Measurements from ENCODE around the gene ARMC7. TPM values are rescaled to one million over a fixed set of nuclear protein-coding genes. Genes with fewer than 3 reads are reported as not detected.
"Not testable (repeated sequence)": the region's sequence is repeated elsewhere in the genome, so short reads cannot be mapped to it uniquely, and the experiment has no call there.

ARMC7 gene
- total RNA-seq, 1 donor from 2014 or later = 10.1 TPM

GRCh38 chr17:75113798-75114551 lies 4.2 kb downstream of the ARMC7 start:
- intact Hi-C loops (cut with micrococcal nuclease) = loop anchor here (1.0 to 10.0 kb wide), 6 partner anchors 39 to 298 kb away; partner anchors contain the start of genes CDR2L and MIF4GD

GRCh38 chr17:75114552-75115314 lies 5.0 kb downstream of the ARMC7 start:
- Mint-ChIP-seq H3K27ac (peak overlapping the region; percentile 79), H3K27me3 (ENCODE audit: low read depth) (no peaks in the 10 kb centered on the region), H3K4me1 (ENCODE audit: low read depth) (peaks cover 25% of the 10 kb centered on the region), H3K9me3 (no peaks in the 10 kb centered on the region), H3K36me3 (ENCODE audit: low read depth) (peaks cover 32% of the 10 kb centered on the region), H3K4me3 (ENCODE audit: low read depth) (peak overlapping the region; percentile 80)
- intact Hi-C loops (cut with micrococcal nuclease) = loop anchor here (1.0 to 10.0 kb wide), 6 partner anchors 38 to 298 kb away; partner anchors contain the start of genes CDR2L and MIF4GD
- DNase-seq (ENCODE audit: low spot score) = no peak

More at GRCh38 chr17:75113798-75114551, 4.2 kb downstream of the ARMC7 start:
- H3K27me3 Mint-ChIP-seq (ENCODE audit: low read depth) = no peaks in the 10 kb centered on the region
- peak; percentile 83 for DNase-seq (ENCODE audit: low spot score)
- no peaks in the 10 kb centered on the region for H3K9me3 Mint-ChIP-seq
- H3K27ac Mint-ChIP-seq = peak overlapping the region; percentile 79
- H3K4me3 Mint-ChIP-seq (ENCODE audit: low read depth) = peak overlapping the region; percentile 80
- peaks cover 30% of the 10 kb centered on the region for H3K36me3 Mint-ChIP-seq (ENCODE audit: low read depth)
- H3K4me1 Mint-ChIP-seq (ENCODE audit: low read depth) = peaks cover 26% of the 10 kb centered on the region

GRCh38 chr17:75115555-75115954 lies 5.8 kb downstream of the ARMC7 start:
- H3K9me3 Mint-ChIP-seq = no peaks in the 10 kb centered on the region
- DNase-seq (ENCODE audit: low spot score) = no peak
- H3K27me3 Mint-ChIP-seq (ENCODE audit: low read depth) = no peaks in the 10 kb centered on the region
- H3K27ac Mint-ChIP-seq = no peak overlapping the region
- H3K4me3 Mint-ChIP-seq (ENCODE audit: low read depth) = no peak overlapping the region
- peaks cover 36% of the 10 kb centered on the region for H3K36me3 Mint-ChIP-seq (ENCODE audit: low read depth)
- intact Hi-C loops (cut with micrococcal nuclease) = loop anchor here (2.0 to 10.0 kb wide), 2 partner anchors 37 to 131 kb away; partner anchors contain the start of gene CDR2L
- H3K4me1 Mint-ChIP-seq (ENCODE audit: low read depth) = peaks cover 22% of the 10 kb centered on the region

- no peaks in the 10 kb centered on the region for H3K9me3 Mint-ChIP-seq
- DNase-seq (ENCODE audit: low spot score) = no peak
- no peaks in the 10 kb centered on the region for H3K27me3 Mint-ChIP-seq (ENCODE audit: low read depth)
- H3K27ac Mint-ChIP-seq = no peak overlapping the region
- peaks cover 36% of the 10 kb centered on the region for H3K36me3 Mint-ChIP-seq (ENCODE audit: low read depth)
- intact Hi-C loops (cut with micrococcal nuclease) = loop anchor here (10.0 kb wide), 1 partner anchor 132 kb away; the partner anchor contains the start of gene CDR2L
- H3K4me3 Mint-ChIP-seq (ENCODE audit: low read depth) = no peak overlapping the region
- H3K4me1 Mint-ChIP-seq (ENCODE audit: low read depth) = peaks cover 19% of the 10 kb centered on the region
Measured at GRCh38 chr17:75116737-75117136, 7.0 kb downstream of the ARMC7 start.

- Mint-ChIP-seq H3K27me3 (ENCODE audit: low read depth) (no peaks in the 10 kb centered on the region), H3K36me3 (ENCODE audit: low read depth) (peaks cover 31% of the 10 kb centered on the region), H3K4me3 (ENCODE audit: low read depth) (no peak overlapping the region), H3K9me3 (no peaks in the 10 kb centered on the region), H3K27ac (no peak overlapping the region), H3K4me1 (ENCODE audit: low read depth) (peaks cover 14% of the 10 kb centered on the region)
- intact Hi-C loops (cut with micrococcal nuclease) = loop anchor here (10.0 kb wide), 1 partner anchor 134 kb away; the partner anchor contains the start of gene CDR2L
- DNase-seq (ENCODE audit: low spot score) = no peak
Measured at GRCh38 chr17:75118307-75118706, 8.5 kb downstream of the ARMC7 start.

GRCh38 chr17:75124041-75124818 lies 14.5 kb downstream of the ARMC7 start:
- no peak overlapping the region for H3K4me3 Mint-ChIP-seq (ENCODE audit: low read depth)
- peak overlapping the region; percentile 83 for H3K27ac Mint-ChIP-seq
- H3K9me3 Mint-ChIP-seq = no peaks in the 10 kb centered on the region
- H3K36me3 Mint-ChIP-seq (ENCODE audit: low read depth) = peaks cover 24% of the 10 kb centered on the region
- intact Hi-C loops (cut with micrococcal nuclease) = no loop called here
- DNase-seq (ENCODE audit: low spot score) = peak; percentile 34
- no peaks in the 10 kb centered on the region for H3K27me3 Mint-ChIP-seq (ENCODE audit: low read depth)
- peaks cover 24% of the 10 kb centered on the region for H3K4me1 Mint-ChIP-seq (ENCODE audit: low read depth)

GRCh38 chr17:75124819-75125162 lies 15.0 kb downstream of the ARMC7 start:
- peaks cover 30% of the 10 kb centered on the region for H3K36me3 Mint-ChIP-seq (ENCODE audit: low read depth)
- peak overlapping the region; percentile 83 for H3K27ac Mint-ChIP-seq
- H3K9me3 Mint-ChIP-seq = no peaks in the 10 kb centered on the region
- intact Hi-C loops (cut with micrococcal nuclease) = no loop called here
- H3K4me1 Mint-ChIP-seq (ENCODE audit: low read depth) = peaks cover 26% of the 10 kb centered on the region
- no peaks in the 10 kb centered on the region for H3K27me3 Mint-ChIP-seq (ENCODE audit: low read depth)
- H3K4me3 Mint-ChIP-seq (ENCODE audit: low read depth) = no peak overlapping the region
- DNase-seq (ENCODE audit: low spot score) = no peak

- intact Hi-C loops (cut with micrococcal nuclease) = no loop called here
- no peaks in the 10 kb centered on the region for H3K9me3 Mint-ChIP-seq
- no peak overlapping the region for H3K4me3 Mint-ChIP-seq (ENCODE audit: low read depth)
- peaks cover 30% of the 10 kb centered on the region for H3K4me1 Mint-ChIP-seq (ENCODE audit: low read depth)
- H3K36me3 Mint-ChIP-seq (ENCODE audit: low read depth) = peaks cover 26% of the 10 kb centered on the region
- DNase-seq (ENCODE audit: low spot score) = no peak
- H3K27me3 Mint-ChIP-seq (ENCODE audit: low read depth) = no peaks in the 10 kb centered on the region
- peak overlapping the region; percentile 29 for H3K27ac Mint-ChIP-seq
Measured at GRCh38 chr17:75125984-75126383, 16.2 kb downstream of the ARMC7 start.

- no peak for DNase-seq (ENCODE audit: low spot score)
- no peak overlapping the region for H3K4me3 Mint-ChIP-seq (ENCODE audit: low read depth)
- intact Hi-C loops (cut with micrococcal nuclease) = no loop called here
- H3K9me3 Mint-ChIP-seq = no peaks in the 10 kb centered on the region
- no peak overlapping the region for H3K27ac Mint-ChIP-seq
- H3K36me3 Mint-ChIP-seq (ENCODE audit: low read depth) = peaks cover 26% of the 10 kb centered on the region
- peaks cover 30% of the 10 kb centered on the region for H3K4me1 Mint-ChIP-seq (ENCODE audit: low read depth)
- no peaks in the 10 kb centered on the region for H3K27me3 Mint-ChIP-seq (ENCODE audit: low read depth)
Measured at GRCh38 chr17:75126954-75127353, 17.2 kb downstream of the ARMC7 start.

- H3K27ac Mint-ChIP-seq; DNase-seq (ENCODE audit: low spot score); intact Hi-C loops (cut with micrococcal nuclease); H3K27me3 Mint-ChIP-seq (ENCODE audit: low read depth); H3K4me3 Mint-ChIP-seq (ENCODE audit: low read depth); H3K9me3 Mint-ChIP-seq: not testable (repeated sequence)
- peaks cover 33% of the 10 kb centered on the region for H3K4me1 Mint-ChIP-seq (ENCODE audit: low read depth)
- H3K36me3 Mint-ChIP-seq (ENCODE audit: low read depth) = peaks cover 26% of the 10 kb centered on the region
Measured at GRCh38 chr17:75127936-75128335, 18.2 kb downstream of the ARMC7 start.

- H3K27ac Mint-ChIP-seq = no peak overlapping the region
- intact Hi-C loops (cut with micrococcal nuclease) = no loop called here
- H3K27me3 Mint-ChIP-seq (ENCODE audit: low read depth) = no peaks in the 10 kb centered on the region
- peak overlapping the region; percentile 57 for H3K4me3 Mint-ChIP-seq (ENCODE audit: low read depth)
- peaks cover 32% of the 10 kb centered on the region for H3K4me1 Mint-ChIP-seq (ENCODE audit: low read depth)
- H3K36me3 Mint-ChIP-seq (ENCODE audit: low read depth) = peaks cover 24% of the 10 kb centered on the region
- DNase-seq (ENCODE audit: low spot score) = no peak
- H3K9me3 Mint-ChIP-seq = no peaks in the 10 kb centered on the region
Measured at GRCh38 chr17:75128694-75129505, 19.1 kb downstream of the ARMC7 start.

- H3K9me3 Mint-ChIP-seq = no peaks in the 10 kb centered on the region
- H3K4me3 Mint-ChIP-seq (ENCODE audit: low read depth) = peak overlapping the region; percentile 54
- H3K4me1 Mint-ChIP-seq (ENCODE audit: low read depth) = peaks cover 25% of the 10 kb centered on the region
- no peaks in the 10 kb centered on the region for H3K27me3 Mint-ChIP-seq (ENCODE audit: low read depth)
- no peak for DNase-seq (ENCODE audit: low spot score)
- intact Hi-C loops (cut with micrococcal nuclease) = no loop called here
- no peak overlapping the region for H3K27ac Mint-ChIP-seq
- peaks cover 20% of the 10 kb centered on the region for H3K36me3 Mint-ChIP-seq (ENCODE audit: low read depth)
Measured at GRCh38 chr17:75129576-75129975, 19.8 kb downstream of the ARMC7 start.

All from activated T-helper 2 cell treated with anti-CD3 and anti-CD28 coated beads, Interferon-gamma antibody, Interleukin-2, Interleukin-4, amounts not matched to agents 10 μg/mL and 5 μg/mL and 100 μg/mL, durations not matched to agents 14 hours and 24 hours and 36 hours (primary cell).